HCT116 (cell line): Measurements from ENCODE around the gene TEKT3.

Source experiments
- CBX3 ChIP-seq: IDR thresholded peaks from 2 replicates; pipeline ENCODE4 v1.6.1; 2012; ENCODE audit warnings: low read depth
- EZH2phosphoT487 ChIP-seq: fragments of 200-600 bp; IDR thresholded peaks from 2 replicates; pipeline ENCODE4 v1.6.1; 2018; ENCODE audit warnings: antibody characterized with exemption, borderline replicate concordance
- POLR2A ChIP-seq: IDR thresholded peaks from 2 replicates; pipeline ENCODE4 v1.7.0; 2011; ENCODE audit warnings: borderline replicate concordance; ENCODE audit not compliant: insufficient read depth, insufficient read length; ENCODE audit errors: extremely low read depth
- POLR2AphosphoS5 ChIP-seq: IDR thresholded peaks from 2 replicates; pipeline ENCODE4 v1.6.1; 2011; ENCODE audit warnings: mild to moderate bottlenecking, low read depth, low read length, moderate library complexity
- ZNF274 ChIP-seq: fragments of 200-500 bp; sonication (Bioruptor generic); IDR thresholded peaks from 2 replicates; pipeline ENCODE4 v1.6.1; 2014; ENCODE audit warnings: mild to moderate bottlenecking, low read depth, low read length, inconsistent platforms

DNA sequence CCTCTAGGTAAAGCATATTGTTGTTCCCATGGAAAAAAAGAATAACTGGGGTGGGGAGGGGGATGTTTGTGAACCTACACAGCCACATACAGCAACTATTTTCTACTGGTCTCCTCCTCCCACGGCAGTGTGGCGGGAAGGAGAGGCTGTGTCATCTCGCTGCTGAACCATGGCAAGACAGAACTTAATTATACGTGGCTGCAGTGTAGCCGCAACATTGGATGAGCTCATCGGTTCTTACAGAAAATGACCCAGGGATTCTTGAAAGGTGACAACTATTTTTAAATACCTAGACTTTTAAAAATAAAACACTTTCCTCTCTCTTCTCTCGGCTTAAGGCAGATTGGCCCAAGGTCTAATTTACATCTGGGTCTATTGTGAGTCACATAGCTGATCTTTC lies 19.8 kb upstream of the TEKT3 start:
- TF ChIP-seq ZNF274 (no peak), POLR2A (no peak), EZH2phosphoT487 (no peak), POLR2AphosphoS5 (no peak), CBX3 (no peak)
